Cardiac muscle cell (in vitro differentiated cells and primary cell): Measurements from ENCODE around the gene ZNF771. TPM values are rescaled to one million over a fixed set of nuclear protein-coding genes. Genes with fewer than 3 reads are reported as not detected.
"Not testable (repeated sequence)": the region's sequence is repeated elsewhere in the genome, so short reads cannot be mapped to it uniquely, and the experiment has no call there.

Experiments
- DNase-seq, 2 donors: peaks; one replicate each; pipeline versions ENCODE4 v3.0.0 to v3.0.0-alpha.2; 2010 to 2017; ENCODE audit warnings: low read depth in 1 of 2, low spot score in 1 of 2
- H3K27ac ChIP-seq: fragments of 200-600 bp; sonication (generic); 2 replicates; pipeline ENCODE4 v1.5.1; 2016
- H3K27me3 ChIP-seq: fragments of 200-600 bp; sonication (generic); 2 replicates; pipeline ENCODE4 v1.6.0; 2016; ENCODE audit warnings: control low read depth
- H3K36me3 ChIP-seq: fragments of 200-600 bp; sonication (generic); 2 replicates; pipeline ENCODE4 v1.5.1; 2016; ENCODE audit warnings: control low read depth
- H3K4me1 ChIP-seq: fragments of 200-600 bp; sonication (generic); 2 replicates; pipeline ENCODE4 v1.8.1; 2017; ENCODE audit warnings: low read depth, mild to moderate bottlenecking, mixed run types
- H3K4me3 ChIP-seq: fragments of 200-600 bp; sonication (generic); 2 replicates; pipeline ENCODE4 v1.5.1; 2016; ENCODE audit warnings: mild to moderate bottlenecking
- H3K9me3 ChIP-seq: fragments of 200-600 bp; sonication (generic); 2 replicates; pipeline ENCODE4 v1.5.1; 2017; ENCODE audit warnings: low read depth, mild to moderate bottlenecking, control low read depth
- CTCF ChIP-seq: IDR thresholded peaks from 2 replicates; pipeline ENCODE4 v1.5.1; 2012; ENCODE audit warnings: low read depth, mild to moderate bottlenecking, low read length
- polyA plus RNA-seq: library from polyadenylated mRNA; unstranded; fragments of >200 nt; fragmentation: Nextera tagmentation; extraction: Ambion mirVana; gene quantifications from 2 replicates; pipeline ENCODE4 v1.2.1, GENCODE V29; 2016
- total RNA-seq: library from RNA; depleted of rRNA; stranded (reverse); fragments of >200 nt; gene quantifications from 2 replicates; pipeline ENCODE4 v1.2.3, GENCODE V29; 2016

The ZNF771 gene
- total and polyA plus RNA-seq, 2 experiments from 2014 or later = 31.5 to 36.1 TPM

- Histone ChIP-seq H3K27me3 (no peaks in the 10 kb centered on the region), H3K36me3 (peaks cover 4% of the 10 kb centered on the region), H3K27ac (peak overlapping the region; percentile 93), H3K9me3 (no peaks in the 10 kb centered on the region), H3K4me1 (no peaks in the 10 kb centered on the region), H3K4me3 (peak overlapping the region; percentile 85)
- no peak for TF ChIP-seq CTCF
- DNase-seq = no peak
These were observed 38.8 kb downstream of the ZNF771 start for GRCh38 chr16:30446203-30446595.

GRCh38 chr16:30447512-30448226, 40.3 kb downstream of the ZNF771 start:
- H3K4me1 ChIP-seq = no peaks in the 10 kb centered on the region
- H3K4me3 ChIP-seq = no peak overlapping the region
- H3K36me3 ChIP-seq = peaks cover 4% of the 10 kb centered on the region
- no peak for DNase-seq
- no peak overlapping the region for H3K27ac ChIP-seq
- no peaks in the 10 kb centered on the region for H3K9me3 ChIP-seq
- H3K27me3 ChIP-seq = no peaks in the 10 kb centered on the region
- TF ChIP-seq CTCF = no peak

- Histone ChIP-seq H3K4me3 (no peak overlapping the region), H3K36me3 (peaks cover under 1% of the 10 kb centered on the region), H3K9me3 (no peaks in the 10 kb centered on the region), H3K27ac (no peak overlapping the region), H3K4me1 (no peaks in the 10 kb centered on the region), H3K27me3 (no peaks in the 10 kb centered on the region)
- no peak for TF ChIP-seq CTCF
- no peak for DNase-seq
These were observed 41.7 kb downstream of the ZNF771 start for GRCh38 chr16:30449116-30449435.

- DNase-seq = not testable (repeated sequence)
These were observed 45.5 kb downstream of the ZNF771 start for GRCh38 chr16:30452709-30453580.

GRCh38 chr16:30456302-30456701, 48.9 kb downstream of the ZNF771 start:
- no peak for DNase-seq
- Histone ChIP-seq H3K9me3 (no peaks in the 10 kb centered on the region), H3K36me3 (no peaks in the 10 kb centered on the region), H3K27ac (no peak overlapping the region), H3K4me3 (no peak overlapping the region), H3K4me1 (no peaks in the 10 kb centered on the region), H3K27me3 (no peaks in the 10 kb centered on the region)
- TF ChIP-seq CTCF = no peak

More at GRCh38 chr16:30452709-30453580, 45.5 kb downstream of the ZNF771 start:
- H3K4me1 ChIP-seq, H3K27ac ChIP-seq, H3K9me3 ChIP-seq, H3K27me3 ChIP-seq, H3K36me3 ChIP-seq, H3K4me3 ChIP-seq: not testable (repeated sequence)

- TF ChIP-seq CTCF = no peak
- Histone ChIP-seq H3K4me3 (no peak overlapping the region), H3K4me1 (no peaks in the 10 kb centered on the region), H3K27me3 (no peaks in the 10 kb centered on the region), H3K9me3 (no peaks in the 10 kb centered on the region), H3K36me3 (no peaks in the 10 kb centered on the region), H3K27ac (no peak overlapping the region)
- DNase-seq = no peak
These were observed 49.9 kb downstream of the ZNF771 start for GRCh38 chr16:30457256-30457655.
